OCI-LY7 (cell line): ENCODE measurements around the gene RAB8A. TPM values are rescaled to one million over a fixed set of nuclear protein-coding genes. Genes with fewer than 3 reads are reported as not detected.

ENCODE experiments used
- BruUV-seq: library from RNA; stranded (reverse); fragments of 400-500 nt; replicated peaks from 2 replicates; lab custom pipeline; 2021; lab: Mats Ljungman, UMichigan
- CTCF ChIA-PET: fragments of 300-600 bp; sonication (Branson Sonifier 250); formaldehyde crosslinking; loops from one replicate; lab custom pipeline; 2022; ENCODE audit warnings: antibody characterized with exemption; ENCODE audit not compliant: unreplicated experiment; lab: Charles Lee
- POLR2A ChIA-PET: fragments of 300-600 bp; sonication (Branson Sonifier 250); formaldehyde crosslinking; loops from one replicate; lab custom pipeline; 2022; ENCODE audit warnings: antibody characterized with exemption; lab: Charles Lee
- DNase-seq: peaks from one replicate; pipeline ENCODE4 v3.0.0-alpha.2; 2015; ENCODE audit warnings: low spot score
- H2AFZ ChIP-seq: fragments of 200-600 bp; sonication (generic), shearing (Covaris generic); 2 replicates; pipeline ENCODE4 v1.6.1; 2014; ENCODE audit warnings: mild to moderate bottlenecking, antibody characterized with exemption, low read length, moderate library complexity
- H3K27ac ChIP-seq: fragments of 200-600 bp; sonication (generic); 2 replicates; pipeline ENCODE4 v1.5.1; 2014; ENCODE audit warnings: mixed run types, low read depth, mild to moderate bottlenecking, moderate library complexity, low read length, inconsistent platforms; ENCODE audit not compliant: poor library complexity, severe bottlenecking
- H3K36me3 ChIP-seq: fragments of 200-600 bp; sonication (generic); 2 replicates; pipeline ENCODE4 v1.6.1; 2014; ENCODE audit warnings: mild to moderate bottlenecking, antibody characterized with exemption, low read length, moderate library complexity, mixed read lengths; ENCODE audit not compliant: insufficient read depth
- H3K4me1 ChIP-seq: fragments of 200-600 bp; sonication (generic); 2 replicates; pipeline ENCODE4 v1.5.1; 2014; ENCODE audit warnings: mild to moderate bottlenecking, low read length; ENCODE audit not compliant: insufficient read depth, poor library complexity, severe bottlenecking
- H3K4me2 ChIP-seq: fragments of 200-600 bp; sonication (generic); 2 replicates; pipeline ENCODE4 v1.6.1; 2014; ENCODE audit warnings: mild to moderate bottlenecking, low read length
- H3K4me3 ChIP-seq: fragments of 200-600 bp; sonication (generic); 2 replicates; pipeline ENCODE4 v1.5.1; 2014; ENCODE audit warnings: mild to moderate bottlenecking, low read depth, low read length; ENCODE audit not compliant: poor library complexity, severe bottlenecking
- H3K79me2 ChIP-seq: fragments of 200-600 bp; sonication (generic); 2 replicates; pipeline ENCODE4 v1.6.1; 2016; ENCODE audit warnings: low read depth, mild to moderate bottlenecking, low read length, moderate library complexity, mixed read lengths; ENCODE audit not compliant: insufficient read depth
- H3K9me2 ChIP-seq: fragments of 200-600 bp; sonication (generic); 2 replicates; pipeline ENCODE4 v1.6.1; 2016; ENCODE audit warnings: mild to moderate bottlenecking, low read length, mixed read lengths; ENCODE audit not compliant: insufficient read depth
- H3K9me3 ChIP-seq: fragments of 200-600 bp; sonication (generic); 2 replicates; pipeline ENCODE4 v1.6.1; 2014; ENCODE audit warnings: mild to moderate bottlenecking, mixed run types, low read length, mixed read lengths
- H4K20me1 ChIP-seq: fragments of 200-600 bp; sonication (generic); 2 replicates; pipeline ENCODE4 v1.6.1; 2014; ENCODE audit warnings: mild to moderate bottlenecking, antibody characterized with exemption, low read length, moderate library complexity, mixed read lengths; ENCODE audit not compliant: insufficient read depth
- EZH2phosphoT487 ChIP-seq: fragments of 200-600 bp; sonication (generic); IDR thresholded peaks from 2 replicates; pipeline ENCODE4 v1.6.1; 2018; ENCODE audit warnings: low read depth, borderline replicate concordance, mild to moderate bottlenecking, mixed run types, antibody characterized with exemption, low read length, moderate library complexity, mixed read lengths
- intact Hi-C: fragments of 100-400 bp; cut with micrococcal nuclease; formaldehyde crosslinking; loops from one replicate; pipeline ENCODE4 v1.10.0; 2022; ENCODE audit not compliant: unreplicated experiment
- total RNA-seq, 2 experiments: library from RNA; depleted of rRNA in 1 of 2; stranded (reverse); fragments of >200 nt in 1 of 2; shearing (Covaris generic) in 1 of 2; gene quantifications; 2 replicates each; pipeline ENCODE4 v1.2.3, GENCODE V29; 2014 to 2022
- TF ChIP-seq, protein P1 (sequence below): fragments of 200-600 bp; sonication (generic); conservative IDR thresholded peaks from 2 replicates; pipeline ENCODE4 v1.5.1; 2014; ENCODE audit warnings: mild to moderate bottlenecking, antibody characterized with exemption, low read length, moderate library complexity, mixed read lengths

RAB8A gene
- total RNA-seq, 2 experiments from 2014 or later, result 64.9 to 124 TPM

DNA sequence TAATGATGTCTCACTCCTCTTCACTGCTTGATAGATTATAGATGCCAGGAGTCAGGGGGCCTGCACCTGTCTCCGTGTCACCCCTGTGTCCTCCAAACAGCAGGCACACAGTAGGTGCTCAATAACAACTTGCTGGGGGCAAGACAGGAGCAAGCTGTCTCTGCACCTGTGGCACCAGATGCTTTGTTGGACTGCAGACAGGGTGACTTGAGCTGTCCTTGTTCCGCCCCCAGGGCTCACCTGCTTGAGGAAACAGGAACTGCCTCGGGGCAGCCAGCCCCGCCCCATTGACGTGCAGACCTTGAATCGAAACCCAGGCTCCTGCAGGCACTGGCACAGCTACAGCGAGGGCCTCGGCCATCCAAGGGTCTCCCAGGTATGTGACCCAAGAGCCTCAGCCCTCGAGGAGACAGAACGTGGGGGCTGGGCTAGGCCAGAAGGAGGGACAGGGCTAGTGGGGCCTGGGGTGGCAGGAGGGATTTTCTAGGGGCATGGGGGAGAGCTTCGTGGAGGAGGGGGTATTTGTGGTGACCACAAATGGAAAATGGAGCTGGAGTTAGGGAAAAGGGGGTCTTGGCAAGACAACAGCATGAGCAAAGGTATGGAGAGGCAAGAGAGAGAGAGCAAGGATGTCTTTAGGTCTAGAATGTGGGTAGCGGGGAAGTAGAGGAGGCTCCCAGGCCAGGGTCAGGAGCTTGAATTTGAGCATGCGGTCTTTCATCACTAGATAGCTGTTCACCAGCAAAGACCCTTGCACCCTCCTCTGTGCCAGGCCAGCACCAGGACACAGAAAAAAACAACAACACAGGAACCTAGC, 31.9 kb downstream of the RAB8A start, which contains the start of gene HSH2D:
TSS of gene HSH2D (plus strand) at position 287 of the 817 bp plus-strand sequence. CDS start 5,066 bp downstream, outside the sequence.
- H2AFZ ChIP-seq, result peak within 1 kb of the TSS; percentile 4; the same call in 1 of the 2 replicates

GRCh38 chr19:16144216-16144581, 32.5 kb downstream of the RAB8A start:
- H3K27ac ChIP-seq, result peak overlapping the region; percentile 81
- H3K4me2 ChIP-seq, result peak overlapping the region; percentile 99
- peaks cover 28% of the 10 kb centered on the region for H3K36me3 ChIP-seq
- H4K20me1 ChIP-seq, result no peaks in the 10 kb centered on the region
- TF ChIP-seq EZH2phosphoT487, result no peak
- TF ChIP-seq, protein P1, sequence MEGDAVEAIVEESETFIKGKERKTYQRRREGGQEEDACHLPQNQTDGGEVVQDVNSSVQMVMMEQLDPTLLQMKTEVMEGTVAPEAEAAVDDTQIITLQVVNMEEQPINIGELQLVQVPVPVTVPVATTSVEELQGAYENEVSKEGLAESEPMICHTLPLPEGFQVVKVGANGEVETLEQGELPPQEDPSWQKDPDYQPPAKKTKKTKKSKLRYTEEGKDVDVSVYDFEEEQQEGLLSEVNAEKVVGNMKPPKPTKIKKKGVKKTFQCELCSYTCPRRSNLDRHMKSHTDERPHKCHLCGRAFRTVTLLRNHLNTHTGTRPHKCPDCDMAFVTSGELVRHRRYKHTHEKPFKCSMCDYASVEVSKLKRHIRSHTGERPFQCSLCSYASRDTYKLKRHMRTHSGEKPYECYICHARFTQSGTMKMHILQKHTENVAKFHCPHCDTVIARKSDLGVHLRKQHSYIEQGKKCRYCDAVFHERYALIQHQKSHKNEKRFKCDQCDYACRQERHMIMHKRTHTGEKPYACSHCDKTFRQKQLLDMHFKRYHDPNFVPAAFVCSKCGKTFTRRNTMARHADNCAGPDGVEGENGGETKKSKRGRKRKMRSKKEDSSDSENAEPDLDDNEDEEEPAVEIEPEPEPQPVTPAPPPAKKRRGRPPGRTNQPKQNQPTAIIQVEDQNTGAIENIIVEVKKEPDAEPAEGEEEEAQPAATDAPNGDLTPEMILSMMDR, result no peak
- no peaks in the 10 kb centered on the region for H3K9me3 ChIP-seq
- no peak for DNase-seq
- peaks cover 52% of the 10 kb centered on the region for H3K79me2 ChIP-seq
- peak overlapping the region; percentile 76 for H3K4me3 ChIP-seq
- peaks cover 75% of the 10 kb centered on the region for H3K4me1 ChIP-seq
- H2AFZ ChIP-seq, result no peak overlapping the region; the same call in 1 of the 2 replicates
- BruUV-seq, result no TSS peak
- POLR2A ChIA-PET, result interaction anchor here (0.6 to 2.5 kb wide), 11 partner anchors 8 to 726 kb away, joined by 3 to 16 read pairs (median 4); partner anchors contain the start of genes AKAP8L, FAM32A and TPM4
- intact Hi-C loops, result loop anchor here (2.0 kb wide), 1 partner anchor 33 kb away; the partner anchor contains the start of gene RAB8A
- no peaks in the 10 kb centered on the region for H3K9me2 ChIP-seq
- CTCF ChIA-PET, result no interaction called here

More for the DNA sequence above, 31.9 kb downstream of the RAB8A start, which contains the start of gene HSH2D:
- H3K9me2 ChIP-seq, result no peaks in the 10 kb centered on the region
- no peaks in the 10 kb centered on the region for H4K20me1 ChIP-seq
- H3K27ac ChIP-seq, result peak within 1 kb of the TSS; percentile 81
- no peaks in the 10 kb centered on the region for H3K9me3 ChIP-seq
- ChIA-PET POLR2A (interaction anchor here (0.6 to 2.5 kb wide), 12 partner anchors 9 to 725 kb away, joined by 3 to 16 read pairs (median 4); partner anchors contain the start of genes AKAP8L, FAM32A and TPM4), CTCF (interaction anchor here (0.6 kb wide), 1 partner anchor 39 kb away, joined by 3 read pairs; no protein-coding TSS in a partner anchor)
- peaks cover 22% of the 10 kb centered on the region for H3K36me3 ChIP-seq
- peaks cover 70% of the 10 kb centered on the region for H3K4me1 ChIP-seq
- H3K79me2 ChIP-seq, result peaks cover 46% of the 10 kb centered on the region
- no peak for TF ChIP-seq EZH2phosphoT487
- TF ChIP-seq, protein P1, result no peak
- H3K4me2 ChIP-seq, result peak within 1 kb of the TSS; percentile 99
- H3K4me3 ChIP-seq, result peak within 1 kb of the TSS; percentile 76
- intact Hi-C loops, result loop anchor here (1.0 to 2.0 kb wide), 2 partner anchors 25 to 33 kb away; partner anchors contain the start of gene RAB8A
- DNase-seq, result peak; percentile 97
- BruUV-seq, result no TSS peak
